ENCODE results near the gene PCSK7.

GRCh38 chr11:117219995-117220394 is 11.9 kb downstream of the PCSK7 start:
- TF ChIP-seq POLR2AphosphoS5 (IDR thresholded peaks at IDR 0.05; ENCODE audit: low read depth, low read length) (no peak), FOXP2 (optimal IDR thresholded peaks at IDR 0.05; ENCODE audit: borderline replicate concordance, extremely low read depth, extremely low read length, insufficient read depth) (no peak)
